ENCODE measurements around the gene PRR15L. TPM values are rescaled to one million over a fixed set of nuclear protein-coding genes. Genes with fewer than 3 reads are reported as not detected.

PRR15L gene
- total and polyA plus RNA-seq, 2 of the 4 experiments (the other 2 are of a cell fraction) = not detected

DNA sequence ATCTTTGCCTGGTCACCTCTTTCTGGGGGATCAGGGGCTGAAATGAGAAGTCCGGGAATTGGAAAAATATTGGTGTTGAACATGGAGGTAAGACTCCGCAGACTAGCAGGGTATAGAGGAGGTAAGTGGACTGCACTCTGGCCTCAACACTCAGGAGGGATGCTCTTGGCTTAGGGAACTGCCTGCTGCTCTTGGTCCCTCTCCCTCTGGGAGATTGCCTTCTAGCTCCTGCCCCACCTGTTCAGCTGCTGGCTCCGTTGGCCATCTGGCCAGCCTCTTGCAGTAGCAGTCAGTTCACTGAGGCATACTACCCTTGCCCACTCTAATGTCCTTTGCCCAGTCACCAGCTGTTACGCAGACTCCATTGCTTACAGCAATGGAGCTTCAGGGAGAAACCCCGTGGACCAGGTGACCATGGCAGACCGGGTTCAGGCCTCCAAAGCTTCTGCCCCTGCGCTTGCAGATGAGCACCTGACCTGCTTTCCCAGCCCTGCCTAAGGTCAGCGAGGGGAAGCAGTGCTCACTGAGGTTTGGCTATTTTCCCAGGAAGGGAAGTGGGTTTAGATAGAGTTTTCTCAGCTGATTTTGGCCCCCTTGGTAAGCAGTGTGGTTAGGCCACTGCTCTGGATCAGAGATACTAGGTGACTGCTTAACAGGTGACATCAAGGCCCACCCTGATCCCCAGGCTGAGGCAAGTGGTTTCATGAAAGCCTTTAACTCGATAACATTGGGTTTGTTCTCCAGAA lies 25.1 kb upstream of the PRR15L start:
- intact Hi-C loops (cut with micrococcal nuclease) = no loop called here
- H4K5ac ChIP-seq (ENCODE audit: low read depth, low read length) = no peak overlapping the region
- H3K36me3 ChIP-seq (ENCODE audit: control insufficient read depth, insufficient read depth, low read length) = peaks cover 45% of the 10 kb centered on the region
- peaks cover 4 to 6% of the 10 kb centered on the region in 2 experiments; a peak in 2 of 4 replicates for H3K79me1 ChIP-seq (ENCODE audit: low read depth in 1 of 2, low read length in 2 of 2)
- DNase-seq (no peak), ATAC-seq (ENCODE audit: low read depth) (no peak)
- H3K18ac ChIP-seq (ENCODE audit: low read depth, low read length) = no peak overlapping the region
- in situ Hi-C loops (cut with MboI; ENCODE audit: low sequenced_read_pairs) = loop anchor here (5.0 kb wide), 1 partner anchor 34 kb away; no protein-coding TSS in a partner anchor
- no peaks in the 10 kb centered on the region for H3K9me1 ChIP-seq (ENCODE audit: insufficient read depth, low read length)
- no TSS peak for BruUV-seq (replicated peaks)
- H2AFZ ChIP-seq (replicated peaks; ENCODE audit: low read length, poor library complexity) = no peak overlapping the region
- no peak overlapping the region for H2BK15ac ChIP-seq (ENCODE audit: low read depth, low read length)
- H3K4ac ChIP-seq (ENCODE audit: low read depth, low read length) = no peak overlapping the region
- H2BK120ac ChIP-seq (ENCODE audit: low read depth, low read length) = no peak overlapping the region
- WGBS, 2 experiments (ENCODE audit: extremely low coverage in 2 of 2, insufficient read length in 1 of 2) = 93% methylated on average over 3 of the region's 9 CpGs; no CpG with 5 or more reads in 1 of the 2 experiments
- ChIA-PET POLR2A (ENCODE audit: unreplicated experiment) (interaction anchor here (0.7 kb wide), 1 partner anchor 11 kb away, joined by 6 read pairs; no protein-coding TSS in a partner anchor), CTCF (interaction anchor here (0.8 kb wide), 1 partner anchor 10 kb away, joined by 3 read pairs; no protein-coding TSS in a partner anchor)
- H3K56ac ChIP-seq (ENCODE audit: extremely low read depth, insufficient read depth, low read length) = no peak overlapping the region
- no peak overlapping the region for H3K4me2 ChIP-seq (ENCODE audit: low read depth, low read length)
- peaks cover 7% of the 10 kb centered on the region for H3K4me1 ChIP-seq (ENCODE audit: control insufficient read depth, insufficient read depth, low read length)
- H3K27ac ChIP-seq (ENCODE audit: insufficient read depth, low read length) = no peak overlapping the region
- no peak overlapping the region for H2AK5ac ChIP-seq (ENCODE audit: low read depth, low read length)
- no peak overlapping the region for H4K8ac ChIP-seq (ENCODE audit: low read depth in 2 of 2, low read length in 2 of 2)
- no peak overlapping the region for H2BK5ac ChIP-seq (ENCODE audit: low read depth, low read length, poor library complexity, severe bottlenecking)
- no peak overlapping the region for H2BK20ac ChIP-seq (ENCODE audit: low read depth, low read length)
- no peaks in the 10 kb centered on the region; the same call in 1 of the 2 replicates for H4K20me1 ChIP-seq (ENCODE audit: insufficient read depth, low read length)
- H3K27me3 ChIP-seq (ENCODE audit: control insufficient read depth, insufficient read depth, low read length) = no peaks in the 10 kb centered on the region
- H3K9me3 ChIP-seq (ENCODE audit: control insufficient read depth, insufficient read depth, low read length) = no peaks in the 10 kb centered on the region
- dilution Hi-C loops (cut with HindIII; ENCODE audit: low sequenced_read_pairs, unreplicated experiment) = no loop called here
- H3K4me3 ChIP-seq (ENCODE audit: insufficient read depth, low read depth, low read length) = no peak overlapping the region
- no peak overlapping the region for H3K9ac ChIP-seq (ENCODE audit: low read depth, low read length)
- no peak overlapping the region for H3K23ac ChIP-seq (ENCODE audit: low read depth, low read length)
- H2AK9ac ChIP-seq (replicated peaks; ENCODE audit: low read depth, low read length, poor library complexity) = no peak overlapping the region
- no peak overlapping the region for H3K14ac ChIP-seq (replicated peaks; ENCODE audit: low read depth, low read length)
- no peak overlapping the region for H4K91ac ChIP-seq (ENCODE audit: insufficient read depth, low read depth, low read length)
- TF ChIP-seq FOS (IDR thresholded peaks at IDR 0.05; ENCODE audit: low read depth, low read length) (no peak), RCOR1 (IDR thresholded peaks at IDR 0.05; ENCODE audit: insufficient replicate concordance, low read length) (no peak), RAD21 (IDR thresholded peaks at IDR 0.05; ENCODE audit: low read length) (no peak), BHLHE40 (IDR thresholded peaks at IDR 0.05; ENCODE audit: low read depth, low read length) (no peak), NFE2L2 (IDR thresholded peaks at IDR 0.05; ENCODE audit: low read depth, low read length) (no peak), MAFK (IDR thresholded peaks at IDR 0.05; ENCODE audit: low read depth, low read length) (no peak), MAZ (IDR thresholded peaks at IDR 0.05; ENCODE audit: borderline replicate concordance, low read depth, low read length) (no peak), SMC3 (IDR thresholded peaks at IDR 0.05; ENCODE audit: low read depth, low read length) (no peak), CHD1 (IDR thresholded peaks at IDR 0.05; ENCODE audit: low read depth, low read length) (no peak), RFX5 (IDR thresholded peaks at IDR 0.05; ENCODE audit: low read depth, low read length) (no peak), POLR2A (IDR thresholded peaks at IDR 0.05; ENCODE audit: low read depth, low read length) (no peak), MXI1 (IDR thresholded peaks at IDR 0.05; ENCODE audit: borderline replicate concordance, low read depth, low read length) (no peak), CEBPB (IDR thresholded peaks at IDR 0.05; ENCODE audit: low read depth, low read length) (no peak)
- TF ChIP-seq, protein P1, sequence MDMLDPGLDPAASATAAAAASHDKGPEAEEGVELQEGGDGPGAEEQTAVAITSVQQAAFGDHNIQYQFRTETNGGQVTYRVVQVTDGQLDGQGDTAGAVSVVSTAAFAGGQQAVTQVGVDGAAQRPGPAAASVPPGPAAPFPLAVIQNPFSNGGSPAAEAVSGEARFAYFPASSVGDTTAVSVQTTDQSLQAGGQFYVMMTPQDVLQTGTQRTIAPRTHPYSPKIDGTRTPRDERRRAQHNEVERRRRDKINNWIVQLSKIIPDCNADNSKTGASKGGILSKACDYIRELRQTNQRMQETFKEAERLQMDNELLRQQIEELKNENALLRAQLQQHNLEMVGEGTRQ (IDR thresholded peaks at IDR 0.05; ENCODE audit: low read depth, low read length) = no peak
- TF ChIP-seq, protein P2, sequence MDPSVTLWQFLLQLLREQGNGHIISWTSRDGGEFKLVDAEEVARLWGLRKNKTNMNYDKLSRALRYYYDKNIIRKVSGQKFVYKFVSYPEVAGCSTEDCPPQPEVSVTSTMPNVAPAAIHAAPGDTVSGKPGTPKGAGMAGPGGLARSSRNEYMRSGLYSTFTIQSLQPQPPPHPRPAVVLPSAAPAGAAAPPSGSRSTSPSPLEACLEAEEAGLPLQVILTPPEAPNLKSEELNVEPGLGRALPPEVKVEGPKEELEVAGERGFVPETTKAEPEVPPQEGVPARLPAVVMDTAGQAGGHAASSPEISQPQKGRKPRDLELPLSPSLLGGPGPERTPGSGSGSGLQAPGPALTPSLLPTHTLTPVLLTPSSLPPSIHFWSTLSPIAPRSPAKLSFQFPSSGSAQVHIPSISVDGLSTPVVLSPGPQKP (IDR thresholded peaks at IDR 0.05; ENCODE audit: borderline replicate concordance, low read depth, low read length) = no peak
